GM21381 (cell line): Measurements from ENCODE around the gene PHTF2.

ENCODE experiments used
- ATAC-seq: cut with Tn5 transposase; IDR thresholded peaks from one replicate; pipeline ENCODE4 v1.9.1; 2021; ENCODE audit warnings: mild to moderate bottlenecking, moderate library complexity; ENCODE audit not compliant: unreplicated experiment

Gene PHTF2

GRCh38 chr7:77918676-77919075, 120.1 kb downstream of the PHTF2 start:
- ATAC-seq = no peak

DNA sequence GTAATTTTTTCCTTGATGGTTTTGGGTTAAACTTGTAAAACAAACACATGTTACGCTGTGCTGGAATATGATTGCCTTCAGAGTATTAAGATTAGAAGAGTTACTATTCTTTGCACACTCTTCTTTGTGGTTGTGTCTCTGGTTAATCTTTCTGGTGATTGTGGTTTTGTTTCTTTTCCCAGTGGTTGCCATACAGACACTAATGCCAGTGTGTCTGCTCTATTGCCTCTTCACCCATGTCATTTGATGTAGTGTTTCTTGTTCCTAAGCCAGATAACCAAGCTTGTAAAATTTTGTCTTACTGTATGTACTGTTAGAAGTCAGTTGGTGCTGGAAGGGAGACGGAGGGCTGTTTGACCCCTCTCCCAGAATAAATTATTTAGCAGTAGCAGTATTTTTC, 124.8 kb downstream of the PHTF2 start:
- no peak for ATAC-seq

DNA sequence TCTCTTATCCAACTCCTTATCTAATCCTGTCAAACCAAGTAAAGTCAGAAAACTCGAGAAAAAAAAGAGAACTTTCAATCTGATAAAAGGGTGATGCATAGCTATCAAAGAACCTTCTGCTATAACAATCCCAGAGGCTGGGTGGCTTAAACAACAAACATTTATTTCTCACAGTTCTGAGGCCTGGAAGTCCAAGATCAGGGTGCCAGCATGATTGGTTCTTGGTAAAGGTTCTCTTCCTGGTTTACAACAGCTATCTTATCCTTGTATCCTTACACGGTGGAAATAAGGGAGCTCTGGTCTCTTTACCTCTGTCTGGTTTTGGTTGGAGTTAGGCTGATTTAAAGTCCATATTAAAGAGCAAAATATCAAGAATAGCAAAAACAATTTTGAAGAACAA, 131.9 kb downstream of the PHTF2 start:
- ATAC-seq = no peak

DNA sequence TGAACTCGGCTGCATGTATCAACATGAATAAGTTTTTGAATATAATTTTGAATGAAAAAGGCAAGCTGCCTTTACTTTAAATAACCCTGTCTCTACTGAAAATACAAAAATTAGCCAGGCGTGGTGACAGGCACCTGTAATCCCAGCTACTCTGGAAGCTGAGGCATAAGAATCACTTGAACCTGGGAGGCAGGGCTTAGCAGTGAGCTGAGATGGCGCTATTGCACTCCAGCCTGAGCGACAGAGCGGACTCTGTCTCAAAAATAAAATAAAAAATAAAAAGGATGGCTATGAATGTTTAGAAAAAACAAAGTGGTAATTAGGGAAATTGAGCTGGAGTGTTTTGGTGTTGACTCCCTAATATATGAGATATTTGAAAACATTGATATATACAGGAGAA, 133.3 kb downstream of the PHTF2 start:
- no peak for ATAC-seq

- no peak for ATAC-seq
Measured at GRCh38 chr7:77933394-77933793, 134.8 kb downstream of the PHTF2 start.

DNA sequence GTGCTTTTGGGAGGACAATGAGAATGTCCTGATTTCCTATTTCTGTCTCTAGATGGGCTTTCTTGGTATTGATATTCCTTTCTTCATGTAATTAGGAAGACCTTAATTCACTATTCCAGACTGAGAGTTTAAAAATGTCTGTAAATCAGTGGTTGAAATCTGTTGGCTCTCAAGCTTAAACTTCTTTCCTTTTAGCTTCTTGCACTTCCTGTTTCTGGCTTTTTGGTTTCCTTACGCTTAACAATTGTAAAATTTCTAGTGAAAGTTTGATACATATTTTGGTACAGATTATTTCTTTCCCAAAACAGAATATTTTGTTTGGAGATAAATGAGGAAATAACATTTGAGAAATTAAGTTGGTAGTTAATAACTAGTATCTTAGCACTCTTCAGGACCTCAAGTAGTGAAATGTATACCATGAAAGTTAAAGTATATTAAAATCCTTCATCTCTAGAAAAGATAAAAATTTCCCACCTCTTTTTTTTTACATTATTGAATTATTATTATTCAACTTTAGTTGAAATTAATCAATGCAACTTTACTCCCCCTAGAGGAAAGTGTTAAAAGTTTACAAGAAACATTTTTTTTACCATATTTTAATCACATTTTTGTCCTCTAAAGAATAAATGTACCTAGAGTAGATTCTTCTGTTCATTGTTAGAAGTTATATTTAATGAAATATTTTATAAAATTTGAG, 137.2 kb downstream of the PHTF2 start:
- no peak for ATAC-seq

DNA sequence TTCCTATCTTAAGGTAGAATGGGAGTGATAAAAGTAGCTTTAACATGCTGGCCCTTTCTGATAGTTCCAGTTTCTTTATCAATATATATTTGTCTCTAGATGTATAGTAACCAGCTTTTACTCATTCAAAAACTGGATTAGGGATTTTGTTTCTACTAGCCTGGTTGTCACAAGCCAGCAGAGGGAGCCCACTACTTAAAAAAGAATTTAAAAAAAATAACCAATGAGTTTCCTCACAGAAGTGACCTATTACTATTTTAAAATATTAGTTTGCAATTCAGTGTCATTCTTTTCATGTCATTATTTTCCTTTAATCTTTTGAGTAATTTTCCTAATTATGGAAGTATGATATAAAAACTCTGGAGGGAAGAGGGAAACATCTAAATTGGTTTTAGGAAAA, 142.1 kb downstream of the PHTF2 start:
- ATAC-seq = no peak

GRCh38 chr7:77942431-77942830, 143.9 kb downstream of the PHTF2 start:
- no peak for ATAC-seq

DNA sequence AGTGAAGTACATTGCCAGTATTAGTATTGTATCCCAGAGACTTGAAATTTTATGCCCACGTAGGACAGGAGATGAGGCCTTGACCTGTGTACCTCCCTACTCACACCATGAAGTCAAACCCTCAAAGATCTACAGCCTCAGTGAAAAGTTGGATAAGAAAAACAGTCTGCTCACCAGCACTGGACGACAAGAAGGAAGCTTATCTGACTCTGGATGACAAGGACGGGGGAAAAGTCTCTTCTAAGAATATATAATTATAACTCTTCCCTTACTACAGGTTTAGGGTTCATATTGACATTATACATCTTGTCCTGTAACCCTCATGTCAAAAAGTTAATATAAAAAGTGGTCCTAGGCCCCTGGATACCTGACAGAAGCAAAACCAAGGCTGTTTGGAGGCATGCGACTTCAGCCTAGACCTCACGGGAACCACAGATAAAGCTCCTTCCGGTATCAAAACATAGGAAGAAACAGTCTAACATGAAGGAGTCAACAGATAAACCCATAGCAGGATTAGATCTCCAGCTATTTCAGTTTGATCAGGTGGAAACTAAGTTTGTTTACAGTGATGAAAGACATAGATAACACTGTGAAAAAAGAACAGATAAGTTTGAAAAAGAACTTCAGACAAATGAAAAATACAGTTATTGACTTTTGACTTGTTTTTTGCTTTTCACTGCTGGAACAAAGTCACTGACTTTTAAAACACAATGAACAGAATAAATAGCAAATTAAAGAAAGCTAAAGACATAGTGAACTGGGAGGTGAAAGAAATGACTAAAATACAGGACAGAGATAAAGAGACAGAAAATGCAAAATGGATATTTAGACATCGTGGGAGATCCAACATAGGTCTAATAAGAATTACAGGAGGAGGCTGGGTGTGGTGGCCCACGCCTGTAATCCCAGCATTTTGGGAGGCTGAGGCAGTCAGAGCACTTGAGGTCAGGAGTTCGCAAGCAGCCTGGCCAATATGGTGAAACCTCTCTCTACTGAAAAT, 145.9 kb downstream of the PHTF2 start:
- ATAC-seq = no peak

GRCh38 chr7:77950548-77950947, 152.0 kb downstream of the PHTF2 start:
- no peak for ATAC-seq

DNA sequence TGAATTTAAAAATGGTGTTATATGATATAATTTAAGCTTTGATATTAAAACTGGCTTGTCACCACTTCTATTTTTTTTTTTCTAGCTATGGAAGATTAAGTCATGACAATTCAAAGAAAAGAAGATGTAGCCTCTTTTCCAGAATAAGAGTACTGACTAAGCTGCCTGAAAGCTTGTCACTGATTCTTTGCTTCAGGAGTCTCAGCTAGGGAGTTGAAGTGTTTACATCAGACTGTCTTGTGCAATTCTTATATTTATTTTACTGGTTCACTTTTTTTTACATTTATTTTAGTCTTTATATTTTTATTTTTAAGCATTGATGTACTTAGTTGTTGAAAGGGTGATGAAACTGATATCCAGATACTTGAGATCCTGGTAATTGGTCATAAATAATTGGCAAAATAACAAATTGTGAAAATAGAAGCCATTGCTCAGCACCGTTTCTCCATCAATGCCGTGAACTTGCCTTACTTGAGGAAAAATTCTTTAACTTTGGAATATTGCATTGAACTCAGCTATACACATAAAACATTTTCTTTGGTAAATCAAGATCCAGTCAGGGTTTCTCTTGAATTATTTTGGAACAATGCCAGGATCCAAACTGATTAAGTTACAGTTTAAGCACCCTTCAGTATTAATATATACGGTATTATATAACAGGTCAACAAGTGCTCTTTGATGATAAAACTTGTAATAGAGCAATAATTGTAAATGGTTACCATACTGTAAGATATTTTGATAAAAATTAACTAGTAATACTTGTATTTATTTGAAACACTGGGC, 156.4 kb downstream of the PHTF2 start:
- no peak for ATAC-seq

- no peak for ATAC-seq
Measured at GRCh38 chr7:77958436-77958835, 159.9 kb downstream of the PHTF2 start.

DNA sequence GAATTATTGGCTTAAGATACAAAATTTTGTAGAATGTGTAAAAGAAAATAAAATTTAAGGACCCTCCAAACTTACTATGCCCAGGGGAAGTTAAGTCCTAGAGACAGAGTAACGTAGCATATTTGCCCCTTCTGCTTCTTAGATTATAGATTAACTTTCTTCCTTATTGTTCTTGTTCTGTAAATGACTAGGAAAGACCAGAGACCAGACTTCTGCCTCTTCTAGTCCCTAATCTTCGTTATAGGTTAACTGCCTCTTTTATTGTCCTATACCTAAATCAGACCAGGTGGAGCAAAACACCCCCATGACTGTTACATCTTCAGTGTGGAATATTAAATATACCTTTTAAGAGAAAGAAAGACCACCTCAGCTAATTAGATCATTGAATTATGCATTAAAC, 160.5 kb downstream of the PHTF2 start:
- ATAC-seq = no peak

- ATAC-seq = no peak
Measured at GRCh38 chr7:77960336-77960735, 161.8 kb downstream of the PHTF2 start.

DNA sequence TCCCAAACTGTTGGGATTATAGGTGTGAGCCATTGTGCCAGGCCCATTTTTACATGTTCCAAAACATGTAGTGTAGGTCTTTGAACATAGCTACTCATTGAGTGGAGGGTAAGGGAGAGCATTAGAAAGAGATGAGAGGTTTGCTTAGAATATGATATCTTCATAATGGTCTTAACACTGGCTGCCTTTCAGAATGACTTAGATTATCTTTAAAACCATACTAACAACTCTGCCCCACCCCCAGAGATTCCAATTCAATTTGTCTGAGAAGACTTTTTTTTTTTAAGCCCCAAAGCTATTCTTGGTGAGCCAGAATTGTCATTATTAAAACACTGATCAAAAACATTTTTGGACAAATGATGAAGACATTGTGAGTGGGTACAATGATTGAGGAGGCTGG, 168.9 kb downstream of the PHTF2 start:
- no peak for ATAC-seq

DNA sequence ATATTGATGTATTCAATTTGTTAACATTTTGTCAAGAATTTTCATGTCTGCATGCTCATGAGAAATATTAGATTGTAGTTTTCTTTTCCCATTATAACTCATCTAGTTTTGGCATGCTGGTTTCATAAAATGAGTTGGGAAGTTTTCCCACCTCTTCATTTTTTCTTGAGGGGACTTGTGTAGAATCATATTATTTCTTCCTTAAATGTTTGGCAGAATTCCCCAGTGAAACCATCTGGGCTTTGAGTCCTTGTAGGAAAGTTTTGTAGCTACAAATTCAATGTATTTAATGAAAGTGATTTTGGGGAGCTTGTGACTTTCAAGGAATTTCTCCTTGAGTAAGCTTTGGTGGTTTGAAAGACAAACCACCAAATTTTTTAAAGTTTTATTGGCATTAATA, 173.2 kb downstream of the PHTF2 start:
- no peak for ATAC-seq

GRCh38 chr7:77975672-77976480, 177.3 kb downstream of the PHTF2 start:
- ATAC-seq = no peak

DNA sequence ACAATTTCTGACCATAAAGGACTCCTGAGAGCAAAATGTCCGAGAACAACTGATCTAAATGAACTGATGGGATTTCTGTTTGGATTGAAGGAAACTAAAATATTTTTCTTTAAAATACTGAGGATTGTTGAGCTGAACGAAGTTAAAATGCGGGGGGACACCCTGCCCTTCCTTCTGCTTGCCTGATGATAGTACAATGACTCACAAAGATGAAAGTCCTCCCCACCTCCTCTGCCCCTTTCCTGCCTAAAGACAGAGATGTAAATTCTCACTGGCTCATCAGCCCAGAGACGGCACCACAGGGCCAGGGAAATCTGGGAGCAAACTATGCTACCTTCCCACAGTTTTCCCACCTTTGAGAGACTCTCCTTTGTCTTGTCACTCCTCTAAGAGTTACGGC, 180.6 kb downstream of the PHTF2 start:
- no peak for ATAC-seq

DNA sequence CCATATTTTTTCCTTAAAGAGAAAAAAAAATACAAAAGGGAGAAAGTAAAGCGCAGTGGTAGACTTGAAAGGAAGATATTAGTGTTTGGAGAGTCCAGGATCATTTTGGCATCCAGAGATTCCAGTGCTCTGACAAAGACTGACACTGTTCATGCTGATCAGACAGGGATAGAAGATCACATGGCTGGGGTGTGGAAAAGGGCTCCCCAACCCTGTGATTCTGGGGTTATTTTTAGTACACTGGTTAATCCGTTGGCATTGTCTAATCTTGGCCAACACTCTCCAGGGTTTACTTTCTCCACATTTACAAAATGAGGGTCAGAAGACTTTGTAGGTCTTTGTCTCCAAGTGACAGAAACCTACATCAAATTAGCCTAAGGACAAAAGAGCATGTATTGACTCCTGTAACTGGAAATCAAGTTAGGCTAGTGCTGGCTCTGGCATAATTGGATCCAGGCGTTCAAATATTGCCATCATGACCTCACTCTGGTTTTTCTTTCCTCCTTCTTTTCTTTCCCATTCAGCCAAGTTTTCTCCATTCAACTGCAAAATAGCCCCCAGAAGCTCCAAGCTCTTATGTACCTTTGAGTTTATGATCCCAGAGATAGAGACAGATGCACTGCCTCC, 181.6 kb downstream of the PHTF2 start:
- no peak for ATAC-seq

GRCh38 chr7:77982926-77983550, 184.5 kb downstream of the PHTF2 start:
- no peak for ATAC-seq
